ENCODE measurements around the gene GLTPD2. TPM values are rescaled to one million over a fixed set of nuclear protein-coding genes. Genes with fewer than 3 reads are reported as not detected.

The GLTPD2 gene
- total RNA-seq, 1 experiment from 2014 or later = 0.71 TPM

- H3K27ac Mint-ChIP-seq (ENCODE audit: unreplicated experiment) = no peak overlapping the region
- BruUV-seq (replicated peaks) = no TSS peak
- no peak for DNase-seq
- TF ChIP-seq, protein P1, sequence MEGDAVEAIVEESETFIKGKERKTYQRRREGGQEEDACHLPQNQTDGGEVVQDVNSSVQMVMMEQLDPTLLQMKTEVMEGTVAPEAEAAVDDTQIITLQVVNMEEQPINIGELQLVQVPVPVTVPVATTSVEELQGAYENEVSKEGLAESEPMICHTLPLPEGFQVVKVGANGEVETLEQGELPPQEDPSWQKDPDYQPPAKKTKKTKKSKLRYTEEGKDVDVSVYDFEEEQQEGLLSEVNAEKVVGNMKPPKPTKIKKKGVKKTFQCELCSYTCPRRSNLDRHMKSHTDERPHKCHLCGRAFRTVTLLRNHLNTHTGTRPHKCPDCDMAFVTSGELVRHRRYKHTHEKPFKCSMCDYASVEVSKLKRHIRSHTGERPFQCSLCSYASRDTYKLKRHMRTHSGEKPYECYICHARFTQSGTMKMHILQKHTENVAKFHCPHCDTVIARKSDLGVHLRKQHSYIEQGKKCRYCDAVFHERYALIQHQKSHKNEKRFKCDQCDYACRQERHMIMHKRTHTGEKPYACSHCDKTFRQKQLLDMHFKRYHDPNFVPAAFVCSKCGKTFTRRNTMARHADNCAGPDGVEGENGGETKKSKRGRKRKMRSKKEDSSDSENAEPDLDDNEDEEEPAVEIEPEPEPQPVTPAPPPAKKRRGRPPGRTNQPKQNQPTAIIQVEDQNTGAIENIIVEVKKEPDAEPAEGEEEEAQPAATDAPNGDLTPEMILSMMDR (IDR thresholded peaks at IDR 0.05; ENCODE audit: unreplicated experiment) = no peak
- intact Hi-C loops (cut with micrococcal nuclease; ENCODE audit: unreplicated experiment) = no loop called here
- peaks cover 10% of the 10 kb centered on the region for H3K27me3 Mint-ChIP-seq (ENCODE audit: unreplicated experiment)
- CTCF ChIA-PET = no interaction called here
- no peaks in the 10 kb centered on the region for H3K9me3 Mint-ChIP-seq (ENCODE audit: low read depth, unreplicated experiment)
- no peak overlapping the region for H3K4me3 Mint-ChIP-seq (ENCODE audit: low read depth, unreplicated experiment)
- peaks cover 13% of the 10 kb centered on the region for H3K4me1 Mint-ChIP-seq (ENCODE audit: low read depth, unreplicated experiment)
- H3K36me3 Mint-ChIP-seq (ENCODE audit: insufficient read depth, unreplicated experiment) = no peaks in the 10 kb centered on the region
Measured at GRCh38 chr17:4769628-4770027, 19.1 kb upstream of the GLTPD2 start.

- peak; percentile 34 for DNase-seq
- H3K4me3 Mint-ChIP-seq (ENCODE audit: low read depth, unreplicated experiment) = no peak within 1 kb of the TSS
- intact Hi-C loops (cut with micrococcal nuclease; ENCODE audit: unreplicated experiment) = no loop called here
- H3K4me1 Mint-ChIP-seq (ENCODE audit: low read depth, unreplicated experiment) = peaks cover 13% of the 10 kb centered on the region
- CTCF ChIA-PET = interaction anchor here (0.6 to 1.3 kb wide), 2 partner anchors 18 to 207 kb away, joined by 4 to 6 read pairs; no protein-coding TSS in a partner anchor
- no peaks in the 10 kb centered on the region for H3K9me3 Mint-ChIP-seq (ENCODE audit: low read depth, unreplicated experiment)
- H3K27me3 Mint-ChIP-seq (ENCODE audit: unreplicated experiment) = peaks cover 8% of the 10 kb centered on the region
- no TSS peak for BruUV-seq (replicated peaks)
- H3K36me3 Mint-ChIP-seq (ENCODE audit: insufficient read depth, unreplicated experiment) = no peaks in the 10 kb centered on the region
- no peak within 1 kb of the TSS for H3K27ac Mint-ChIP-seq (ENCODE audit: unreplicated experiment)
- TF ChIP-seq, protein P1 (IDR thresholded peaks at IDR 0.05; ENCODE audit: unreplicated experiment) = no peak
Measured at GRCh38 chr17:4771519-4772234, 17.1 kb upstream of the GLTPD2 start, which contains the start of gene TM4SF5. TSS of gene TM4SF5 (plus strand) at chr17:4771886. CDS start at chr17:4771923, 37 bp downstream.

- no peaks in the 10 kb centered on the region for H3K36me3 Mint-ChIP-seq (ENCODE audit: insufficient read depth, unreplicated experiment)
- intact Hi-C loops (cut with micrococcal nuclease; ENCODE audit: unreplicated experiment) = no loop called here
- H3K4me1 Mint-ChIP-seq (ENCODE audit: low read depth, unreplicated experiment) = peaks cover 13% of the 10 kb centered on the region
- BruUV-seq (replicated peaks) = no TSS peak
- no peaks in the 10 kb centered on the region for H3K9me3 Mint-ChIP-seq (ENCODE audit: low read depth, unreplicated experiment)
- no peak for DNase-seq
- H3K27me3 Mint-ChIP-seq (ENCODE audit: unreplicated experiment) = peaks cover 8% of the 10 kb centered on the region
- H3K27ac Mint-ChIP-seq (ENCODE audit: unreplicated experiment) = no peak overlapping the region
- TF ChIP-seq, protein P1 (IDR thresholded peaks at IDR 0.05; ENCODE audit: unreplicated experiment) = no peak
- H3K4me3 Mint-ChIP-seq (ENCODE audit: low read depth, unreplicated experiment) = no peak overlapping the region
- CTCF ChIA-PET = interaction anchor here (0.6 to 1.3 kb wide), 2 partner anchors 18 to 208 kb away, joined by 4 to 6 read pairs; no protein-coding TSS in a partner anchor
Measured at GRCh38 chr17:4772235-4772613, 16.5 kb upstream of the GLTPD2 start.

DNA sequence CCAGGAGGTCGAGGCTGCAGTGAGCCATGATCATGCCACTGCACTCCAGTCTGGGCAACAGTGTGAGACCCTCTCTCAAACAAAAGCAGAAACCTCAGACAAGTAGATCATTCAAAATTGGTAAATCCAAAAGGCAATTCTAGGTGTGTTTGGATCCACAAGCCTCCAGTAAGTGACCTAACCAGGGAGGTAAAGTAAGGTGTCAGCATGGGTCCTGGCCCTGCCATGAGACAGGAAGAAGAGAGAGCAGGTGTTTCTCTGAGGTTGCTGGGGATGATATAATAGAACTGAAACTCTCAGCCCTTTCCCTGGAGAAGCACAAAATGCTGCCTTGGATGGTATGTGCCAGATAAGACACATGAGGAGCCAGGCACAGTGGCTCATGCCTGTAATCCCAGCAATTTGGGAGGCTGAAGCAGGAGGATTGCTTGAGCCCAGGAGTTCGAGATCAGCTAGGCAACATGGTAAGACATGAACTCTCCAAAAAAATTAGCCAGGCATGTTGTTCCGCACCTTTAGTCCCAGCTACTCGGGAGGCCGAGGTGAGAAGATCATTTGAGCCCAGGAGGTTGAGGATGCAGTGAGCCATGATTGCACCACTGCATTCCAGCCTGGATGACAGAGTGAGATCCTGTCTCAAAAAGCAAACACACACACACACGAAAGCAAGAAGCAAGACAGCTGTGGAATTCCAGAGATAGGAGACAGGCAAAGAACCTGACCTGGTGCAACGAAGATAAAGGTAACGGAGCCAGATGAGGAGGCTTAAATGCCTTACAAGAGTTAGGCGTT is 10.6 kb upstream of the GLTPD2 start:
- Mint-ChIP-seq H3K9me3 (ENCODE audit: low read depth, unreplicated experiment) (no peaks in the 10 kb centered on the region), H3K27ac (ENCODE audit: unreplicated experiment) (no peak overlapping the region), H3K27me3 (ENCODE audit: unreplicated experiment) (peaks cover 26% of the 10 kb centered on the region), H3K4me3 (ENCODE audit: low read depth, unreplicated experiment) (no peak overlapping the region), H3K36me3 (ENCODE audit: insufficient read depth, unreplicated experiment) (no peaks in the 10 kb centered on the region), H3K4me1 (ENCODE audit: low read depth, unreplicated experiment) (no peaks in the 10 kb centered on the region)
- TF ChIP-seq, protein P1 (IDR thresholded peaks at IDR 0.05; ENCODE audit: unreplicated experiment) = no peak
- intact Hi-C loops (cut with micrococcal nuclease; ENCODE audit: unreplicated experiment) = no loop called here
- DNase-seq = no peak
- CTCF ChIA-PET = interaction anchor here (2.0 kb wide), 1 partner anchor 12 kb away, joined by 6 read pairs; no protein-coding TSS in a partner anchor
- BruUV-seq (replicated peaks) = no TSS peak

All from Calu3 (cell line).